Neural progenitor cell (in vitro differentiated cells): Measurements from ENCODE around the gene PJA2.

Experiments used
- CTCF ChIP-seq: fragments of 200-600 bp; sonication (generic); IDR thresholded peaks from 2 replicates; pipeline ENCODE4 v1.5.1; 2017; ENCODE audit warnings: antibody characterized with exemption, mild to moderate bottlenecking
- EZH2 ChIP-seq: fragments of 200-600 bp; sonication (generic); IDR thresholded peaks from 2 replicates; pipeline ENCODE4 v1.6.1; 2017; ENCODE audit warnings: antibody characterized with exemption, mild to moderate bottlenecking, moderate library complexity
- EZH2phosphoT487 ChIP-seq: fragments of 200-600 bp; sonication (generic); IDR thresholded peaks from 2 replicates; pipeline ENCODE4 v1.6.1; 2017; ENCODE audit warnings: antibody characterized with exemption

- TF ChIP-seq EZH2 (no peak), CTCF (no peak), EZH2phosphoT487 (no peak)
These were observed 93.1 kb downstream of the PJA2 start for GRCh38 chr5:109316634-109317033.
